Measurements from ENCODE around the gene PRPSAP2. TPM values are rescaled to one million over a fixed set of nuclear protein-coding genes. Genes with fewer than 3 reads are reported as not detected.

PRPSAP2 gene
- total RNA-seq, 6 donors from 2014 or later: 16.6 to 39.8 (median 29.2) TPM

- Histone ChIP-seq H3K27ac (no peak overlapping the region), H3K36me3 (peaks cover 8 to 50% (median 35%) of the 10 kb centered on the region in 4 donors), H3K4me1 (no peaks in the 10 kb centered on the region), H3K4me3 (no peak overlapping the region), H3K9me3 (no peaks in the 10 kb centered on the region), H3K27me3 (no peaks in the 10 kb centered on the region)
- TF ChIP-seq EP300 (IDR thresholded peaks at IDR 0.05) (no peak), POLR2A (IDR thresholded peaks at IDR 0.05) (no peak), POLR2AphosphoS5 (IDR thresholded peaks at IDR 0.05) (no peak)
- DNase-seq (no peak), ATAC-seq (ENCODE audit: low FRiP score in 2 of 2) (no peak)
- 90 to 92% methylated on average over 9 of the region's 9 CpGs for WGBS, 2 donors
Observed at GRCh38 chr17:18928628-18929125, 70.7 kb downstream of the PRPSAP2 start.

- H3K27ac ChIP-seq: no peak overlapping the region
- TF ChIP-seq EP300 (IDR thresholded peaks at IDR 0.05): no peak
- TF ChIP-seq, protein P1, sequence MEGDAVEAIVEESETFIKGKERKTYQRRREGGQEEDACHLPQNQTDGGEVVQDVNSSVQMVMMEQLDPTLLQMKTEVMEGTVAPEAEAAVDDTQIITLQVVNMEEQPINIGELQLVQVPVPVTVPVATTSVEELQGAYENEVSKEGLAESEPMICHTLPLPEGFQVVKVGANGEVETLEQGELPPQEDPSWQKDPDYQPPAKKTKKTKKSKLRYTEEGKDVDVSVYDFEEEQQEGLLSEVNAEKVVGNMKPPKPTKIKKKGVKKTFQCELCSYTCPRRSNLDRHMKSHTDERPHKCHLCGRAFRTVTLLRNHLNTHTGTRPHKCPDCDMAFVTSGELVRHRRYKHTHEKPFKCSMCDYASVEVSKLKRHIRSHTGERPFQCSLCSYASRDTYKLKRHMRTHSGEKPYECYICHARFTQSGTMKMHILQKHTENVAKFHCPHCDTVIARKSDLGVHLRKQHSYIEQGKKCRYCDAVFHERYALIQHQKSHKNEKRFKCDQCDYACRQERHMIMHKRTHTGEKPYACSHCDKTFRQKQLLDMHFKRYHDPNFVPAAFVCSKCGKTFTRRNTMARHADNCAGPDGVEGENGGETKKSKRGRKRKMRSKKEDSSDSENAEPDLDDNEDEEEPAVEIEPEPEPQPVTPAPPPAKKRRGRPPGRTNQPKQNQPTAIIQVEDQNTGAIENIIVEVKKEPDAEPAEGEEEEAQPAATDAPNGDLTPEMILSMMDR (IDR thresholded peaks at IDR 0.05): no peak
- no peak for TF ChIP-seq POLR2AphosphoS5 (IDR thresholded peaks at IDR 0.05)
- no peak for TF ChIP-seq POLR2A (IDR thresholded peaks at IDR 0.05)
- H3K9me3 ChIP-seq: no peaks in the 10 kb centered on the region
- ATAC-seq (ENCODE audit: low FRiP score in 2 of 2) (no peak), DNase-seq (no peak)
- no peaks in the 10 kb centered on the region for H3K27me3 ChIP-seq
- 65 to 67% methylated on average over 5 of the region's 5 CpGs for WGBS, 2 donors
- no peaks in the 10 kb centered on the region for H3K4me1 ChIP-seq
- no peak overlapping the region for H3K4me3 ChIP-seq
- peaks cover 8 to 38% (median 33%) of the 10 kb centered on the region in 4 donors for H3K36me3 ChIP-seq
Observed at GRCh38 chr17:18932360-18933055, 74.6 kb downstream of the PRPSAP2 start.

DNA sequence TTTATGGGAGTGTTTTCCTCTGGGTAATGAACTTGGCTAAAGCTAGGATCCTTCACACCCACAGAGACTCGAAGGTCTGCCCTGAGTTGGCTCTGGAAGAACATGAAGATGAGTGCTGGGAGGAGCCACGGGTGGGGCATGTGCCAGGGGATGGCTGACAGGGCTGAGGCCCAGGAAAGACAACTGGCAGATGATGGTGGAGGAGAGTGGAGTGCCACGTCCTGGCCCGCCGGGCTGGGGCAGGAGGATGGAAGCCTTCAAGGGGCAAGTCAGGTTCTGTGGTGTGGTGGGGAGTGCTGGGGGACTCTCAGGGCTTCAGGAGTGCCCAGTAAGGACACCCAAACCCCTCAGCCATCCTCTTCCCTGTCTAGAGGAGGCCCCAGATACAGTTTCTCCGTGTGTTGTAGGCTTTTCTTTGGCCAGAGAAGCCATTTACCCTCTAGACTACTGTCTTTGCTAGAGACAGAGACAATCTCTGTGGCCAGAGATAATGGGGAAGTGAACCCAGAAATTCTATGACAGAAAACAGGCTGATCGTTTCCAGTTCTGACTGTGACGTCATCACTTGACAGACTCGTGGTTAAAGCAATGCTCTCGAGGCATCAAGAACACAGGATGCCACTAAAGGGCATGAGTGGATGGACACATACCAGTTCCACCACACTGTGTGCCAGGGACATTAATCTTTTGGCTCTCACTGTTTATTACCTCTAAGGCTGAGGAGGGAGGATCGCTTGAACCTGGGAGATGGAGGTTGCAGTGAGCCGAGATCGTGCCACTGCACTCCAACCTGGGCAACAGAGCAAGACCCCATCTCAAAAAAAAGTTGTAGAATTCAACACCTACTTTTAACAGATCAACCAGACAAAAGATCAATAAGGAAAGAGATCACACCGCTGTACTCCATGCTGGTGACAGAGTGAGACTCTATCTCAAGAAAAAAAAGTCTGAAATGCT is 75.4 kb downstream of the PRPSAP2 start:
- 75 to 80% methylated on average over 14 of the region's 14 CpGs for WGBS, 2 donors

GRCh38 chr17:18937981-18938691 is 80.2 kb downstream of the PRPSAP2 start:
- 82 to 85% methylated on average over 8 of the region's 8 CpGs for WGBS, 2 donors
- H3K36me3 ChIP-seq: no peaks in the 10 kb centered on the region
- ATAC-seq (ENCODE audit: low FRiP score in 2 of 2): no peak
- H3K4me1 ChIP-seq: no peaks in the 10 kb centered on the region
- no peaks in the 10 kb centered on the region for H3K9me3 ChIP-seq
- H3K4me3 ChIP-seq: no peak overlapping the region
- DNase-seq: no peak
- H3K27ac ChIP-seq: no peak overlapping the region
- no peak for TF ChIP-seq POLR2AphosphoS5 (IDR thresholded peaks at IDR 0.05)
- TF ChIP-seq EP300 (IDR thresholded peaks at IDR 0.05): no peak
- TF ChIP-seq POLR2A (IDR thresholded peaks at IDR 0.05): no peak
- TF ChIP-seq, protein P1 (IDR thresholded peaks at IDR 0.05): no peak
- H3K27me3 ChIP-seq: no peaks in the 10 kb centered on the region

More for the DNA sequence above, 75.4 kb downstream of the PRPSAP2 start:
- no peaks in the 10 kb centered on the region for H3K4me1 ChIP-seq
- H3K36me3 ChIP-seq: peaks cover 8 to 32% (median 30%) of the 10 kb centered on the region in 4 donors
- H3K9me3 ChIP-seq: no peaks in the 10 kb centered on the region
- H3K4me3 ChIP-seq: no peak overlapping the region
- TF ChIP-seq POLR2A (IDR thresholded peaks at IDR 0.05) (no peak), EP300 (IDR thresholded peaks at IDR 0.05) (no peak), POLR2AphosphoS5 (IDR thresholded peaks at IDR 0.05) (no peak)
- TF ChIP-seq, protein P1 (IDR thresholded peaks at IDR 0.05): no peak
- H3K27ac ChIP-seq: no peak overlapping the region
- no peak for ATAC-seq (ENCODE audit: low FRiP score in 2 of 2)
- peak in 1 of 2 donors; percentile 58 for DNase-seq
- no peaks in the 10 kb centered on the region for H3K27me3 ChIP-seq

Data from upper lobe of left lung (tissue), 6 donors.